Prostate gland (tissue), 2 donors: ENCODE measurements around the gene MUC5AC. TPM values are rescaled to one million over a fixed set of nuclear protein-coding genes. Genes with fewer than 3 reads are reported as not detected.
"Not testable (repeated sequence)": the region's sequence is repeated elsewhere in the genome, so short reads cannot be mapped to it uniquely, and the experiment has no call there.

Source experiments
- DNase-seq: peaks from one replicate; pipeline ENCODE4 v3.0.0-alpha.2; 2019; ENCODE audit warnings: low spot score
- H3K27ac ChIP-seq, 2 donors: fragments of 200-600 bp; sonication (generic); 2 replicates each; pipeline ENCODE4 v1.5.1; 2017 to 2019
- H3K27me3 ChIP-seq: fragments of 200-600 bp; sonication (generic); replicated peaks from 2 replicates; pipeline ENCODE4 v1.5.1; 2019; ENCODE audit not compliant: insufficient read depth
- H3K36me3 ChIP-seq, 2 donors: fragments of 200-600 bp; sonication (generic); 1 replicate in 1 of 2; 2 replicates in 1 of 2; pipeline versions ENCODE4 v1.5.1 to v1.8.1; 2017 to 2019
- H3K4me1 ChIP-seq: fragments of 200-600 bp; sonication (generic); replicated peaks from 2 replicates; pipeline ENCODE4 v1.5.1; 2019
- H3K4me3 ChIP-seq, 2 donors: fragments of 200-600 bp; sonication (generic); 2 replicates each; pipeline ENCODE4 v1.5.1; 2017 to 2019
- H3K9me3 ChIP-seq: fragments of 200-600 bp; sonication (generic); 2 replicates; pipeline ENCODE4 v1.5.1; 2017
- CTCF ChIP-seq, 4 experiments: fragments of 200-600 bp in 2 of 4; fragments of 450-650 bp in 2 of 4; sonication (generic) in 2 of 4; IDR thresholded peaks; 1 replicate in 3 of 4; 2 replicates in 1 of 4; pipeline ENCODE4 v1.5.1; 2016 to 2019; ENCODE audit warnings: antibody characterized with exemption in 4 of 4, mild to moderate bottlenecking in 2 of 4, moderate library complexity in 2 of 4
- POLR2A ChIP-seq: fragments of 450-650 bp; IDR thresholded peaks from one replicate; pipeline ENCODE4 v1.6.1; 2016; ENCODE audit warnings: antibody characterized with exemption, mild to moderate bottlenecking
- POLR2AphosphoS5 ChIP-seq: sonication (generic); formaldehyde crosslinking; IDR thresholded peaks from one replicate; pipeline ENCODE4 v1.6.1; 2017; ENCODE audit warnings: antibody characterized with exemption
- WGBS: methylation state at CpG from one replicate; pipeline ENCODE4 v1.1.5; 2018; 5-methylcytosine and 5-hydroxymethylcytosine counted together
- intact Hi-C: fragments of 100-400 bp; cut with DNase I; formaldehyde crosslinking; loops from one replicate; pipeline ENCODE4 v1.14.2; 2022
- total RNA-seq, 2 donors: library from RNA; depleted of rRNA; stranded (reverse); fragments of >200 nt; gene quantifications; one replicate each; pipeline ENCODE4 v1.1.0, GENCODE V29; 2016

Gene MUC5AC
- total RNA-seq, 2 donors from 2014 or later, result 0.05 to 0.45 TPM

- no peaks in the 10 kb centered on the region for H3K9me3 ChIP-seq
- TF ChIP-seq POLR2AphosphoS5 (no peak), POLR2A (no peak), CTCF (IDR thresholded peaks at IDR 0.05) (no peak)
- no peaks in the 10 kb centered on the region for H3K4me1 ChIP-seq
- no peaks in the 10 kb centered on the region for H3K36me3 ChIP-seq
- no peak overlapping the region for H3K4me3 ChIP-seq
- intact Hi-C loops, result no loop called here
- 84% methylated on average over 15 of the region's 21 CpGs for WGBS
- no peak for DNase-seq
- H3K27me3 ChIP-seq, result no peaks in the 10 kb centered on the region
- no peak overlapping the region for H3K27ac ChIP-seq
Measured at GRCh38 chr11:1162138-1162475, 4.4 kb downstream of the MUC5AC start.

GRCh38 chr11:1162491-1163311, 4.9 kb downstream of the MUC5AC start:
- no peak for DNase-seq
- no peak for TF ChIP-seq CTCF (IDR thresholded peaks at IDR 0.05)
- no peak for TF ChIP-seq POLR2AphosphoS5
- TF ChIP-seq POLR2A, result no peak
- 85% methylated on average over 26 of the region's 28 CpGs for WGBS
- Histone ChIP-seq H3K27ac (no peak overlapping the region), H3K9me3 (no peaks in the 10 kb centered on the region), H3K4me1 (no peaks in the 10 kb centered on the region), H3K4me3 (no peak overlapping the region), H3K27me3 (no peaks in the 10 kb centered on the region), H3K36me3 (no peaks in the 10 kb centered on the region)
- intact Hi-C loops, result no loop called here

- no peak for DNase-seq
- H3K27me3 ChIP-seq, result no peaks in the 10 kb centered on the region
Measured at GRCh38 chr11:1163321-1163910, 5.7 kb downstream of the MUC5AC start.

GRCh38 chr11:1163911-1164735, 6.4 kb downstream of the MUC5AC start:
- 65% methylated on average over 19 of the region's 28 CpGs for WGBS
- Histone ChIP-seq H3K27ac (no peak overlapping the region), H3K36me3 (no peaks in the 10 kb centered on the region), H3K4me3 (no peak overlapping the region), H3K27me3 (no peaks in the 10 kb centered on the region), H3K9me3 (no peaks in the 10 kb centered on the region), H3K4me1 (no peaks in the 10 kb centered on the region)
- DNase-seq, result no peak
- no peak for TF ChIP-seq POLR2AphosphoS5
- intact Hi-C loops, result no loop called here

More at GRCh38 chr11:1163321-1163910, 5.7 kb downstream of the MUC5AC start:
- no peak overlapping the region for H3K4me3 ChIP-seq
- H3K36me3 ChIP-seq, result no peaks in the 10 kb centered on the region
- TF ChIP-seq CTCF (IDR thresholded peaks at IDR 0.05) (no peak), POLR2A (no peak), POLR2AphosphoS5 (no peak)
- H3K27ac ChIP-seq, result no peak overlapping the region
- H3K9me3 ChIP-seq, result no peaks in the 10 kb centered on the region
- intact Hi-C loops, result no loop called here
- WGBS, result 85% methylated on average over 5 of the region's 13 CpGs
- no peaks in the 10 kb centered on the region for H3K4me1 ChIP-seq

GRCh38 chr11:1164779-1165255, 7.1 kb downstream of the MUC5AC start:
- DNase-seq, H3K27me3 ChIP-seq, H3K36me3 ChIP-seq, intact Hi-C loops, H3K4me1 ChIP-seq, H3K9me3 ChIP-seq, H3K27ac ChIP-seq, H3K4me3 ChIP-seq: not testable (repeated sequence)
- WGBS, result 68% methylated on average over 7 of the region's 10 CpGs
